K562 (cell line): Measurements from ENCODE around the gene ZNF586. TPM values are rescaled to one million over a fixed set of nuclear protein-coding genes. Genes with fewer than 3 reads are reported as not detected.
A peak's percentile ranks its signal among the peaks of the same experiment; 100 is the strongest.

Source experiments
- CHCHD3 ChIP-seq: fragments of 250-450 bp; sonication (Bioruptor Pico); IDR thresholded peaks from 2 replicates; pipeline ENCODE4 v2.1.2; 2022; ENCODE audit warnings: mild to moderate bottlenecking
- E4F1 ChIP-seq: fragments of 250-450 bp; sonication (Bioruptor Pico); IDR thresholded peaks from 2 replicates; pipeline ENCODE4 v1.5.0; 2021; ENCODE audit warnings: mild to moderate bottlenecking, borderline replicate concordance
- ETV6 ChIP-seq, 3 experiments: fragments of 150-350 bp in 1 of 3; sonication (generic) in 1 of 3; formaldehyde crosslinking in 1 of 3; IDR thresholded peaks; 2 replicates each; pipeline versions ENCODE4 v1.6.1 to v1.8.0; 2014 to 2022; ENCODE audit warnings: borderline replicate concordance in 2 of 3, low read depth in 2 of 3, antibody characterized with exemption in 1 of 3, low read length in 1 of 3, mild to moderate bottlenecking in 1 of 3, missing genetic modification reagents in 1 of 3
- GATAD2B ChIP-seq: fragments of 450-650 bp; IDR thresholded peaks from 2 replicates; pipeline ENCODE4 v1.6.1; 2017; ENCODE audit warnings: mild to moderate bottlenecking, borderline replicate concordance
- GTF2E2 ChIP-seq: fragments of 200-800 bp; sonication (Bioruptor generic); IDR thresholded peaks from 2 replicates; pipeline ENCODE4 v1.6.1; 2016; ENCODE audit warnings: missing genetic modification characterization, missing compliant biosample characterization
- KDM5B ChIP-seq: fragments of 200-600 bp; sonication (generic); IDR thresholded peaks from 2 replicates; pipeline ENCODE4 v1.6.1; 2012; ENCODE audit warnings: low read depth, mild to moderate bottlenecking, moderate library complexity, low read length, control low read depth, inconsistent platforms; ENCODE audit not compliant: insufficient replicate concordance
- KHSRP ChIP-seq: fragments of 450-650 bp; IDR thresholded peaks from 2 replicates; pipeline ENCODE4 v1.6.1; 2017
- NBN ChIP-seq: fragments of 450-650 bp; IDR thresholded peaks from 2 replicates; pipeline ENCODE4 v1.6.1; 2016; ENCODE audit warnings: low read depth, mild to moderate bottlenecking
- NCOA1 ChIP-seq: fragments of 450-650 bp; IDR thresholded peaks from 2 replicates; pipeline ENCODE4 v1.6.1; 2016; ENCODE audit warnings: low read depth
- NFYB ChIP-seq: IDR thresholded peaks from 2 replicates; pipeline ENCODE4 v1.6.1; 2011; ENCODE audit warnings: mild to moderate bottlenecking, moderate library complexity; ENCODE audit not compliant: insufficient read length; ENCODE audit errors: extremely low read depth
- PHF20 ChIP-seq: fragments of 450-650 bp; IDR thresholded peaks from 2 replicates; pipeline ENCODE4 v1.6.1; 2018; ENCODE audit not compliant: partially characterized antibody
- PML ChIP-seq: IDR thresholded peaks from 2 replicates; pipeline ENCODE4 v1.6.1; 2012; ENCODE audit warnings: low read length, inconsistent platforms
- POLR2AphosphoS5 ChIP-seq: IDR thresholded peaks from 2 replicates; pipeline ENCODE4 v1.6.1; 2011; ENCODE audit warnings: mild to moderate bottlenecking, low read depth, low read length, moderate library complexity; ENCODE audit not compliant: control insufficient read depth, insufficient read depth
- RBM14 ChIP-seq: fragments of 200-400 bp; formaldehyde crosslinking; IDR thresholded peaks from 2 replicates; pipeline ENCODE4 v1.6.1; 2018; ENCODE audit warnings: low read depth, mild to moderate bottlenecking, low read length, moderate library complexity, borderline replicate concordance; ENCODE audit not compliant: insufficient read depth
- STAT5A ChIP-seq: IDR thresholded peaks from 2 replicates; pipeline ENCODE4 v1.6.1; 2012; ENCODE audit warnings: low read length, inconsistent platforms, borderline replicate concordance
- TEAD4 ChIP-seq, 2 experiments: sonication (generic) in 1 of 2; formaldehyde crosslinking in 1 of 2; IDR thresholded peaks; 2 replicates each; pipeline versions ENCODE4 v1.6.1 to v1.8.0; 2012 to 2022; ENCODE audit warnings: borderline replicate concordance in 1 of 2, inconsistent platforms in 1 of 2, low read length in 1 of 2, mild to moderate bottlenecking in 1 of 2, missing genetic modification reagents in 1 of 2
- TFAP4 ChIP-seq: sonication (generic); formaldehyde crosslinking; IDR thresholded peaks from 2 replicates; pipeline ENCODE4 v1.8.0; 2022; ENCODE audit warnings: missing genetic modification reagents, mild to moderate bottlenecking, moderate library complexity, borderline replicate concordance
- THRA ChIP-seq: fragments of 450-650 bp; IDR thresholded peaks from 2 replicates; pipeline ENCODE4 v1.6.1; 2017; ENCODE audit warnings: mild to moderate bottlenecking, moderate library complexity
- ZFP30 ChIP-seq: fragments of 250-450 bp; sonication (Bioruptor Pico); IDR thresholded peaks from 2 replicates; pipeline ENCODE4 v1.8.0; 2022; ENCODE audit warnings: moderate library complexity, mild to moderate bottlenecking, inconsistent platforms, borderline replicate concordance
- ZFX ChIP-seq: sonication (generic); formaldehyde crosslinking; IDR thresholded peaks from 2 replicates; pipeline ENCODE4 v1.8.0; 2022; ENCODE audit warnings: mild to moderate bottlenecking, missing genetic modification reagents, moderate library complexity
- ZNF12 ChIP-seq: sonication (generic); formaldehyde crosslinking; IDR thresholded peaks from 2 replicates; pipeline ENCODE4 v1.4.0; 2020; ENCODE audit warnings: mild to moderate bottlenecking, missing genetic modification reagents
- ZNF324 ChIP-seq: fragments of 250-450 bp; sonication (Bioruptor Pico); IDR thresholded peaks from 2 replicates; pipeline ENCODE4 v1.4.0; 2020; ENCODE audit warnings: mild to moderate bottlenecking
- ZNF431 ChIP-seq: sonication (generic); formaldehyde crosslinking; IDR thresholded peaks from 2 replicates; pipeline ENCODE4 v1.8.0; 2022; ENCODE audit warnings: mild to moderate bottlenecking, missing genetic modification reagents
- ZNF75A ChIP-seq: fragments of 450-650 bp; formaldehyde crosslinking; IDR thresholded peaks from 2 replicates; pipeline ENCODE4 v1.4.0; 2020; ENCODE audit warnings: mild to moderate bottlenecking
- polyA plus RNA-seq, 8 experiments: library from polyadenylated mRNA; depleted of rRNA in 4 of 8; stranded (reverse) in 5 of 8; unstranded in 3 of 8; fragments of >200 nt; fragmentation: Nextera tagmentation in 2 of 8; fragmentation: Illumina TruSeq in 1 of 8; extraction: Ambion mirVana in 2 of 8; extraction: Trizol in 1 of 8; gene quantifications; 2 replicates each; pipeline versions ENCODE4 v1.2.1 to v1.2.3, GENCODE V29; 2011 to 2014; ENCODE audit warnings: inconsistent platforms in 1 of 8, missing spikeins in 1 of 8
- total RNA-seq, 7 experiments: library from RNA; depleted of rRNA in 6 of 7; stranded (reverse); fragments of >200 nt in 6 of 7; fragmentation: Illumina TruSeq in 2 of 7; extraction: Trizol in 2 of 7; gene quantifications; 2 replicates each; pipeline versions ENCODE4 v1.2.1 to v1.2.3, GENCODE V29; 2011 to 2021; ENCODE audit warnings: low replicate concordance in 1 of 7

The ZNF586 gene
- total and polyA plus RNA-seq, 9 of the 15 experiments (the other 6 are each of a cell fraction or from before 2014, with no cell fraction given), result 2.5 to 12.6 (median 8.4) TPM

- peak; percentile 75 for TF ChIP-seq ZFX (CRISPR knock-in tag)
- TF ChIP-seq KHSRP, result no peak
- peak; percentile 12; the same call in 1 of the 2 replicates for TF ChIP-seq NCOA1
- no peak for TF ChIP-seq ZNF431 (CRISPR knock-in tag)
- TF ChIP-seq POLR2AphosphoS5, result peak; percentile 75
- TF ChIP-seq PHF20, result peak; percentile 79
- peak; percentile 89 for TF ChIP-seq NFYB
- no peak for TF ChIP-seq ZNF324
- TF ChIP-seq E4F1 (CRISPR knock-in tag), result no peak
- TF ChIP-seq TEAD4 (IDR thresholded peaks at IDR 0.05; ENCODE audit: low read length), result no peak
- no peak for TF ChIP-seq TEAD4 (CRISPR knock-in tag; IDR thresholded peaks at IDR 0.05; ENCODE audit: borderline replicate concordance)
- 0 out of 2 replicates have a peak, but pooled peaks have one; percentile 44 for TF ChIP-seq TFAP4
- no peak for TF ChIP-seq THRA
- TF ChIP-seq RBM14, result no peak
- TF ChIP-seq GTF2E2 (tag), result no peak
- no peak for TF ChIP-seq ETV6 (IDR thresholded peaks at IDR 0.05; ENCODE audit: borderline replicate concordance in 1 of 2, low read depth in 2 of 2, low read length in 1 of 2)
- TF ChIP-seq ETV6 (CRISPR knock-in tag; IDR thresholded peaks at IDR 0.05; ENCODE audit: borderline replicate concordance), result no peak
- TF ChIP-seq ZNF12 (CRISPR knock-in tag), result no peak
- TF ChIP-seq ZNF75A (CRISPR knock-in tag), result no peak
- no peak for TF ChIP-seq STAT5A
- TF ChIP-seq CHCHD3, result no peak
- 0 out of 2 replicates have a peak, but pooled peaks have one; percentile 18 for TF ChIP-seq PML
- no peak for TF ChIP-seq GATAD2B
- no peak for TF ChIP-seq ZFP30 (CRISPR knock-in tag)
- peak; percentile 88 for TF ChIP-seq KDM5B
- TF ChIP-seq NBN, result no peak
Observed at GRCh38 chr19:57769345-57770131, at the start of gene ZNF586 (continued).
